Measurements from ENCODE around the gene KMT2C. TPM values are rescaled to one million over a fixed set of nuclear protein-coding genes. Genes with fewer than 3 reads are reported as not detected.
"Not testable (repeated sequence)": the region's sequence is repeated elsewhere in the genome, so short reads cannot be mapped to it uniquely, and the experiment has no call there.

The KMT2C gene
- total and polyA plus RNA-seq, 4 experiments from 2014 or later = 2.7 to 129 (median 74.5) TPM

DNA sequence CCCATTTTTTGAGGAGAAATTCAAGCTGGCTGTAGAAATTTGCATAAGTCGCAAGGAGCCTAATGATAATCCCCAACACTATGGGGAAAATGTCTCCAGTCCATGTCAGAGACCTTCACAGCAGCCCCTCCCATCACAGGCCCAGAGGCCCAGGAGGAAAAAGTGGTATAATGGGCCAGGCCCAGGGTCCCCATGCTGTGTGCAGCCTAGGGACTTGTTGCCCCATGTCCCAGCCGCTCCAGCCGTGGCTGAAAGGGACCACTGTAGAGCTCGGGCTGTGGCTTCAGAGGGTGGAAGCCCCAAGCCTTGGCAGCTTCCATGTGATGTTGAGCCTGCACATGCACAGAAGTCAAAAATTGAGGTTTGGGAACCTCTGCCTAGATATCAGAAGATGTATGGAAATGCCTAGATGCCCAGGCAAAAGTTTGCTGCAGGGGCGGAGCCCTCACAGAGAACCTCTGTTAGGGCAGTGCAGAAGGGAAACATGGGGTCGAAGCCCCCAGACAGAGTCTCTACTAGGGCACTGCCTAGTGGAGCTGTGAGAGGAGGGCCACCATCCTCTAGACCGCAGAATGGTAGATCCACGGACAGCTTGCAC is 35.3 kb upstream of the KMT2C start:
- DNase-seq; H3K27ac ChIP-seq (ENCODE audit: low read depth, low read length); POLR2A ChIA-PET (ENCODE audit: partially characterized antibody): not testable (repeated sequence)

DNA sequence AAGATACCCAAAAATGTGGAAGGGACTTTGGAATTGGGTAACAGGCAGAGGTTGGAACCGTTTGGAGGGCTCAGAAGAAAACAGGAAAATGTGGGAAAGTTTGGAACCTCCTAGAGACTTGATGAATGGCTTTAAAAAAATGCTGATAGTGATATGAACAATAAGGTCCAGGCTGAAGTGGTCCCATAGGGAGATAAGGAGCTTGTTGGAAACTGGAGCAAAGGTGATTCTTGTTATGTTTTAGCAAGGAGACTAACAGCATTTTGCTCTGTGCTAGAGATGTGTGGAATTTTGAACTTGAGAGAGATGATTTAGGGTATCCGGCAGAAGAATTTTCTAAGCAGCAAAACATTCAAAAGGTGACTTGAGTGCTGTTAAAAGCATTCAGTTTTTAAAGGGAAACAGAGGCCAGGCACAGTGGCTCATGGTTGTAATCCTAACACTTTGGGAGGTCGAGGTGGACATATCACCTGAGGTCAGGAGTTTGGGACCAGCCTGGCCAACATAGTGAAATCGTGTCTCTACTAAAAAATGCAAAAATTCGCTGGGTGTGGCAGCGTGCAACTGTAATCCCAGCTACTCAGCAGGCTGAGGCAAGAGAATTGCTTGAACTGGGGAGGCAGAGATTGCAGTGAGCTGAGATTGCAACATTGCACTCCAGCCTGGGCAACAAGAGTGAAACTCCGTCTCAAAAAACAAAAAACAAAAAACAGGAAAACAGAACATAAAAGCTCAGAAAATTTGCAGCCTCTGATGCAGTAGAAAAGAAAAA is 34.6 kb upstream of the KMT2C start:
- H3K9me3 ChIP-seq (ENCODE audit: control insufficient read depth in 1 of 2, low read length in 2 of 2); H3K27me3 Mint-ChIP-seq; POLR2A ChIA-PET (ENCODE audit: partially characterized antibody); intact Hi-C loops (cut with micrococcal nuclease); H3K27me3 ChIP-seq (ENCODE audit: insufficient read depth, low read length); CTCF ChIA-PET (ENCODE audit: partially characterized antibody); H3K27ac ChIP-seq (ENCODE audit: low read depth, low read length); H3K36me3 Mint-ChIP-seq; H3K4me1 Mint-ChIP-seq; H3K36me3 ChIP-seq (ENCODE audit: insufficient read depth, low read length); H3K4me3 ChIP-seq (ENCODE audit: low read length in 2 of 2); H3K4me1 ChIP-seq (ENCODE audit: insufficient read depth, low read length); DNase-seq; H3K4me3 Mint-ChIP-seq: not testable (repeated sequence)
- Mint-ChIP-seq H3K9me3 (peaks cover 2 to 15% (median 7%) of the 10 kb centered on the region in 8 donors), H3K27ac (peak overlapping the region in 1 of 7 donors; percentile 35)

More for the DNA sequence above, 35.3 kb upstream of the KMT2C start:
- H3K4me3 ChIP-seq (ENCODE audit: low read length in 2 of 2); CTCF ChIA-PET (ENCODE audit: partially characterized antibody); H3K4me1 Mint-ChIP-seq; H3K36me3 ChIP-seq (ENCODE audit: insufficient read depth, low read length); H3K4me1 ChIP-seq (ENCODE audit: insufficient read depth, low read length); H3K27me3 Mint-ChIP-seq; H3K36me3 Mint-ChIP-seq; H3K4me3 Mint-ChIP-seq; H3K27me3 ChIP-seq (ENCODE audit: insufficient read depth, low read length); H3K9me3 ChIP-seq (ENCODE audit: control insufficient read depth in 1 of 2, low read length in 2 of 2); intact Hi-C loops (cut with micrococcal nuclease): not testable (repeated sequence)
- peaks cover 2 to 15% (median 7%) of the 10 kb centered on the region in 8 donors for H3K9me3 Mint-ChIP-seq
- H3K27ac Mint-ChIP-seq = peak overlapping the region in 1 of 7 donors; percentile 52

DNA sequence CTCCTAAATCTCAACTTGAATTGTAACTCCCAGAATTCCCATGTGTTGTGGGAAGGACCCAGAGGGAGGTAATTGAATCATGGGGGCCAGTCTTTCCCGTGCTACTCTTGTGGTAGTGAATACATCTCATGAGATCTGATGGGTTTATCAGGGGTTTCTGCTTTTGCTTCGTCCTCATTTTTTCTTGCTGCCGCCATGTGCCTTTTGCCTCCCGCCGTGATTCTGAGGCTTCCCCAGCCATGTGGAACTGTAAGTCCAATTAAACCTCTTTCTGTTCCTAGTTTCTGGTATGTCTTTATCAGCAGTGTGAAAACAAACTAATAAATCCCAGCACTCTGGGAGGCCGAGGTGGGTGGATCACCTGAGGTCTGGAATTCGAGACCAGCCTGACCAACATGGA is 33.8 kb upstream of the KMT2C start:
- H3K4me3 ChIP-seq (ENCODE audit: low read length in 2 of 2); H3K27me3 Mint-ChIP-seq; H3K36me3 Mint-ChIP-seq; H3K27ac Mint-ChIP-seq; H3K4me3 Mint-ChIP-seq; H3K4me1 ChIP-seq (ENCODE audit: insufficient read depth, low read length); CTCF ChIA-PET (ENCODE audit: partially characterized antibody); H3K27ac ChIP-seq (ENCODE audit: low read depth, low read length); H3K4me1 Mint-ChIP-seq; POLR2A ChIA-PET (ENCODE audit: partially characterized antibody); H3K36me3 ChIP-seq (ENCODE audit: insufficient read depth, low read length); H3K27me3 ChIP-seq (ENCODE audit: insufficient read depth, low read length); intact Hi-C loops (cut with micrococcal nuclease); H3K9me3 ChIP-seq (ENCODE audit: control insufficient read depth in 1 of 2, low read length in 2 of 2); DNase-seq: not testable (repeated sequence)
- peaks cover 2 to 15% (median 7%) of the 10 kb centered on the region in 8 donors for H3K9me3 Mint-ChIP-seq

DNA sequence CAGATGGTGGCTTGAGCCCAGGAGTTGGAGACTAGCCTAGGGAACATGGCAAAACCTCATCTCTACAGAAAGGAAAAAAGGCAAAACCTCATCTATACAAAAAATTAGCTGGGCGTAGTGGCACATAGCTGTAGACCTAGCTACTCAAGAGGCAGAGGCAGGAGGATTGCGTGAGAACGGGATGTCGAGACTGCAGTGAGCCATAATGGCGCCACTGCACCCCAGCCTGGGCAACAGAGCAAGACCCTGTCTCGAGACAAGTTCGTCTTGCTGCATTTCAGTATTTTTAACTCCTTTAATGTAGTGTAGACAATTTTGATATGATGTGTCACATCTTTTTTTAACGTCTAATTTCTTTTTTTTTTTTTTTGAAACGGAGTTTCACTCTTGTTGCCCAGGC is 31.4 kb upstream of the KMT2C start:
- peaks cover 7 to 16% (median 11%) of the 10 kb centered on the region in 4 donors for H3K4me1 Mint-ChIP-seq
- no peak overlapping the region for H3K27ac ChIP-seq (ENCODE audit: low read depth, low read length)
- no peaks in the 10 kb centered on the region for H3K27me3 Mint-ChIP-seq
- peaks cover 2 to 15% (median 7%) of the 10 kb centered on the region in 8 donors for H3K9me3 Mint-ChIP-seq
- no peak overlapping the region for H3K27ac Mint-ChIP-seq
- DNase-seq = no peak
- H3K4me1 ChIP-seq (ENCODE audit: insufficient read depth, low read length) = peaks cover 8% of the 10 kb centered on the region
- ChIA-PET CTCF (ENCODE audit: partially characterized antibody) (interaction anchor here (0.6 kb wide), 1 partner anchor 131 kb away, joined by 5 read pairs; no protein-coding TSS in a partner anchor), POLR2A (ENCODE audit: partially characterized antibody) (no interaction called here)
- intact Hi-C loops (cut with micrococcal nuclease) = no loop called here
- peaks cover 3 to 7% of the 10 kb centered on the region in 2 donors for H3K36me3 Mint-ChIP-seq
- H3K9me3 ChIP-seq (ENCODE audit: control insufficient read depth in 1 of 2, low read length in 2 of 2) = no peaks in the 10 kb centered on the region
- no peak overlapping the region for H3K4me3 Mint-ChIP-seq
- no peak overlapping the region for H3K4me3 ChIP-seq (ENCODE audit: low read length in 2 of 2)
- no peaks in the 10 kb centered on the region for H3K36me3 ChIP-seq (ENCODE audit: insufficient read depth, low read length)
- no peaks in the 10 kb centered on the region for H3K27me3 ChIP-seq (ENCODE audit: insufficient read depth, low read length)

DNA sequence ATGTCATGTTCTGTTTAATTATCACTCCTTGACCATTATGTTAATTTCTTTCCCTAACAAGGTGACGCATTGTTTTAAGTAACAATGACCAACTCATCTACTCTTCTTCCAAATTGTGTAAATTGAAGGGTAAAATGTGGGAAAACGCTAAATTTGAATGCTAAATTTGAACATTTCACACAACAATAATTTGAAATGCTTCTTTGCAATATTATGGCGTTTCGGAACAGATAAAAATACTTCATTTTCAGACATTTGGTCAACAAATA is 29.2 kb upstream of the KMT2C start:
- peaks cover 8% of the 10 kb centered on the region for H3K4me1 ChIP-seq (ENCODE audit: insufficient read depth, low read length)
- no peaks in the 10 kb centered on the region for H3K36me3 ChIP-seq (ENCODE audit: insufficient read depth, low read length)
- no peak for DNase-seq
- Mint-ChIP-seq H3K4me1 (peaks cover 6 to 16% (median 11%) of the 10 kb centered on the region in 4 donors), H3K4me3 (peak overlapping the region; percentile 79 to 93 (median 90)), H3K9me3 (peaks cover 0 to 2% (median 0%) of the 10 kb centered on the region in 8 donors), H3K27me3 (no peaks in the 10 kb centered on the region), H3K36me3 (peaks cover 0 to 3% of the 10 kb centered on the region in 2 donors), H3K27ac (peak overlapping the region; percentile 78 to 94 (median 85))
- no peaks in the 10 kb centered on the region for H3K27me3 ChIP-seq (ENCODE audit: insufficient read depth, low read length)
- ChIA-PET CTCF (ENCODE audit: partially characterized antibody) (no interaction called here), POLR2A (ENCODE audit: partially characterized antibody) (interaction anchor here (0.9 to 3.9 kb wide), 4 partner anchors 30 to 216 kb away, joined by 3 to 49 read pairs (median 8); partner anchors contain the start of gene KMT2C)
- intact Hi-C loops (cut with micrococcal nuclease) = loop anchor here (2.0 kb wide), 1 partner anchor 440 kb away; the partner anchor contains the start of gene GALNT11
- H3K4me3 ChIP-seq (ENCODE audit: low read length in 2 of 2) = peak overlapping the region; percentile 57 to 59
- H3K9me3 ChIP-seq (ENCODE audit: control insufficient read depth in 1 of 2, low read length in 2 of 2) = no peaks in the 10 kb centered on the region
- H3K27ac ChIP-seq (ENCODE audit: low read depth, low read length) = peak overlapping the region; percentile 98

DNA sequence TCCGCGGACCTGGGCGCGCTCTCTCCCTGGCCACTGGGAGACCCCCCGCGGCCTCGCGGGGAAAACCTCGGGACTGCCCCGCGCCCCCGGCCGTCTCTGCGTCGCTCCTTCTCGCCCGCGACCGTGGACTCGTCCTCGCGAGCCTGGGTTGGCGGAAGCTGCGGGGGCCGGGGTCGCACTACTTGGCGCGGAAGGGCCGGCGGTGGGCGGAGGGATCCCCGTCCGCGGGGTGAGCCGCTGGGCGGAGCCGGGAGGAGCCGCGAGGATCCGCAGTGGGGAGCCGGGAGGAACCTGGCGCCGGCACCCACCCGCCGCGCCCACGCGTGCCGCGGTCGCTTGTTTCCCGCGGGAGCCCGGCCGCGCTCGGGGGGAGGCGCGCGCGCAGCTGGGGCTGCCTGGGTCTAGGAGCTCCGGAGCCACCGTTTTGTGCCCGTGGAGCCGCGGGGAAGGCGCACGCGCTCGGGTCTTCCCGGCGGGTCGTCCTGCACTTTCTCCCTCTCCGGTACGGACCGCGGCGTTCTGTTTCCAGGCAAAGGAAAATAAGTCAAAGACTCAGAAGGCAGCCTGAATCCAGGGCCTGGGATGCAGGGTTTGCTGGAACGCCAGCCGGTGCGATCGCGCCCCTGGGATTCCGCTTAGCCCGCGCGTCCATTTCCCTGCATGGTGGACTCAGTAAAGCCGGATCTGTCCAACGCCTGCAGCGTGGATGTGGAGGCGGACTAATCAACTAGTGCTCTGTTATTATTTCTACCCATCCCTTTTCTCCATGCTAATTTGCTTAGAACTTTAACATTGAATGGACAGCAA is 28.7 kb upstream of the KMT2C start:
- Mint-ChIP-seq H3K36me3 (peaks cover 0 to 3% of the 10 kb centered on the region in 2 donors), H3K4me3 (peak overlapping the region; percentile 79 to 93 (median 90)), H3K27me3 (no peaks in the 10 kb centered on the region), H3K27ac (peak overlapping the region; percentile 78 to 94 (median 88)), H3K9me3 (no peaks in the 10 kb centered on the region), H3K4me1 (peaks cover 6 to 16% (median 11%) of the 10 kb centered on the region in 4 donors)
- intact Hi-C loops (cut with micrococcal nuclease) = loop anchor here (1.0 to 5.0 kb wide), 4 partner anchors 37 to 440 kb away; partner anchors contain the start of genes GALNT11 and XRCC2
- H3K4me3 ChIP-seq (ENCODE audit: low read length in 2 of 2) = peak overlapping the region; percentile 57 to 59
- ChIA-PET POLR2A (ENCODE audit: partially characterized antibody) (interaction anchor here (0.9 to 3.9 kb wide), 7 partner anchors 18 to 217 kb away, joined by 3 to 49 read pairs (median 5); partner anchors contain the start of gene KMT2C), CTCF (ENCODE audit: partially characterized antibody) (no interaction called here)
- H3K36me3 ChIP-seq (ENCODE audit: insufficient read depth, low read length) = no peaks in the 10 kb centered on the region
- DNase-seq = peak in 1 of 5 donors; percentile 73
- peak overlapping the region; percentile 98 for H3K27ac ChIP-seq (ENCODE audit: low read depth, low read length)
- H3K4me1 ChIP-seq (ENCODE audit: insufficient read depth, low read length) = peaks cover 8% of the 10 kb centered on the region
- no peaks in the 10 kb centered on the region for H3K27me3 ChIP-seq (ENCODE audit: insufficient read depth, low read length)
- no peaks in the 10 kb centered on the region for H3K9me3 ChIP-seq (ENCODE audit: control insufficient read depth in 1 of 2, low read length in 2 of 2)
